Testis (tissue), 3 donors: ENCODE measurements around the gene DOCK9. TPM values are rescaled to one million over a fixed set of nuclear protein-coding genes. Genes with fewer than 3 reads are reported as not detected.

Experiments
- DNase-seq: peaks from one replicate; pipeline ENCODE4 v3.0.0-alpha.2; 2019
- H3K27ac ChIP-seq, 2 donors: fragments of 200-600 bp; sonication (generic); one replicate each; pipeline ENCODE4 v1.5.1; 2019
- H3K27me3 ChIP-seq: fragments of 200-600 bp; sonication (generic); one replicate; pipeline ENCODE4 v1.5.1; 2019
- H3K36me3 ChIP-seq: fragments of 200-600 bp; sonication (generic); one replicate; pipeline ENCODE4 v1.5.1; 2017; ENCODE audit warnings: low read depth; ENCODE audit errors: missing control alignments
- H3K4me1 ChIP-seq: fragments of 200-600 bp; sonication (generic); one replicate; pipeline ENCODE4 v1.5.1; 2019
- H3K4me3 ChIP-seq, 2 donors: fragments of 200-600 bp; sonication (generic); one replicate each; pipeline ENCODE4 v1.5.1; 2017 to 2019
- H3K9me3 ChIP-seq: fragments of 200-600 bp; sonication (generic); one replicate; pipeline ENCODE4 v1.5.1; 2017
- CTCF ChIP-seq, 3 experiments: fragments of 450-650 bp in 2 of 3; fragments of 200-600 bp in 1 of 3; sonication (generic) in 1 of 3; IDR thresholded peaks; one replicate each; pipeline ENCODE4 v1.5.1; 2016 to 2019; ENCODE audit warnings: antibody characterized with exemption in 3 of 3, mild to moderate bottlenecking in 2 of 3, moderate library complexity in 1 of 3
- POLR2A ChIP-seq: fragments of 450-650 bp; IDR thresholded peaks from one replicate; pipeline ENCODE4 v1.6.1; 2017; ENCODE audit warnings: antibody characterized with exemption, mild to moderate bottlenecking, moderate library complexity
- WGBS, 2 donors: methylation state at CpG; one replicate each; pipeline ENCODE4 v1.1.5; 2018; 5-methylcytosine and 5-hydroxymethylcytosine counted together
- intact Hi-C: fragments of 100-400 bp; cut with DNase I; formaldehyde crosslinking; loops from one replicate; pipeline ENCODE4 v1.15.1; 2023; ENCODE audit warnings: low total_unique reads
- polyA plus RNA-seq: library from polyadenylated mRNA; stranded (reverse); fragments of 350-450 nt; fragmentation: Illumina TruSeq; extraction: RNeasy Lipid Tissue Mini Kit (QIAGEN cat#74804); gene quantifications from one replicate; pipeline ENCODE4 v1.2.3, GENCODE V29; 2014; ENCODE audit warnings: low read depth, low replicate concordance; ENCODE audit not compliant: insufficient read depth
- total RNA-seq, 2 donors: library from RNA; depleted of rRNA; stranded (reverse); fragments of >200 nt; gene quantifications; one replicate each; pipeline ENCODE4 v1.2.3, GENCODE V29; 2016

The DOCK9 gene
- total and polyA plus RNA-seq, 3 donors from 2014 or later, result 48.0 to 74.9 (median 63.4) TPM

- intact Hi-C loops, result no loop called here
- H3K36me3 ChIP-seq, result no peaks in the 10 kb centered on the region
- no peaks in the 10 kb centered on the region for H3K27me3 ChIP-seq
- H3K9me3 ChIP-seq, result no peaks in the 10 kb centered on the region
- TF ChIP-seq POLR2A, result no peak
- TF ChIP-seq CTCF (IDR thresholded peaks at IDR 0.05), result no peak
- H3K4me3 ChIP-seq, result no peak overlapping the region
- 80 to 88% methylated on average over 4 of the region's 4 CpGs for WGBS, 2 donors
- H3K27ac ChIP-seq, result no peak overlapping the region
- DNase-seq, result no peak
- H3K4me1 ChIP-seq, result peaks cover 8% of the 10 kb centered on the region
Observed at GRCh38 chr13:98984983-98985382, 7.1 kb upstream of the DOCK9 start.

GRCh38 chr13:98984118-98984517 lies 6.3 kb upstream of the DOCK9 start:
- WGBS, 2 donors, result 96 to 97% methylated on average over 2 of the region's 2 CpGs
- TF ChIP-seq POLR2A, result no peak
- TF ChIP-seq CTCF (IDR thresholded peaks at IDR 0.05), result no peak

GRCh38 chr13:98983182-98983581 lies 5.3 kb upstream of the DOCK9 start:
- intact Hi-C loops, result no loop called here
- no peak for DNase-seq
- H3K36me3 ChIP-seq, result no peaks in the 10 kb centered on the region
- peaks cover 1% of the 10 kb centered on the region for H3K4me1 ChIP-seq
- H3K9me3 ChIP-seq, result no peaks in the 10 kb centered on the region
- no peaks in the 10 kb centered on the region for H3K27me3 ChIP-seq
- H3K27ac ChIP-seq, result no peak overlapping the region
- no peak for TF ChIP-seq POLR2A
- no peak for TF ChIP-seq CTCF (IDR thresholded peaks at IDR 0.05)
- WGBS, 2 donors, result 80 to 81% methylated on average over 5 of the region's 5 CpGs
- no peak overlapping the region for H3K4me3 ChIP-seq

More at GRCh38 chr13:98984118-98984517, 6.3 kb upstream of the DOCK9 start:
- Histone ChIP-seq H3K27ac (no peak overlapping the region), H3K9me3 (no peaks in the 10 kb centered on the region), H3K4me3 (no peak overlapping the region), H3K4me1 (peaks cover 8% of the 10 kb centered on the region), H3K36me3 (no peaks in the 10 kb centered on the region), H3K27me3 (no peaks in the 10 kb centered on the region)
- intact Hi-C loops, result no loop called here
- no peak for DNase-seq

- intact Hi-C loops, result no loop called here
- no peaks in the 10 kb centered on the region for H3K36me3 ChIP-seq
- H3K4me3 ChIP-seq, result no peak overlapping the region
- 87 to 92% methylated on average over 9 of the region's 9 CpGs for WGBS, 2 donors
- no peaks in the 10 kb centered on the region for H3K27me3 ChIP-seq
- peaks cover 6% of the 10 kb centered on the region for H3K4me1 ChIP-seq
- no peak for DNase-seq
- no peak overlapping the region for H3K27ac ChIP-seq
- H3K9me3 ChIP-seq, result no peaks in the 10 kb centered on the region
- TF ChIP-seq POLR2A (no peak), CTCF (IDR thresholded peaks at IDR 0.05) (no peak)
Observed at GRCh38 chr13:98981369-98982080, 3.7 kb upstream of the DOCK9 start.
